GM06990 (cell line): ENCODE measurements around the gene MESP2.

Experiments
- DNase-seq: peaks from one replicate; pipeline ENCODE4 v3.0.0-alpha.2; 2011; ENCODE audit not compliant: insufficient read length; ENCODE audit errors: extremely low read depth
- H3K27me3 ChIP-seq: replicated peaks from 2 replicates; pipeline ENCODE4 v1.6.0; 2011; ENCODE audit warnings: low read length; ENCODE audit not compliant: control insufficient read depth, insufficient read depth
- H3K36me3 ChIP-seq: 2 replicates; pipeline ENCODE4 v1.5.1; 2011; ENCODE audit warnings: low read length; ENCODE audit not compliant: control insufficient read depth, insufficient read depth
- H3K4me3 ChIP-seq: replicated peaks from 2 replicates; pipeline ENCODE4 v1.5.1; 2011; ENCODE audit warnings: low read depth, mild to moderate bottlenecking, control low read depth, low read length
- TF ChIP-seq, protein P1 (sequence below): IDR thresholded peaks from 2 replicates; pipeline ENCODE4 v1.5.1; 2011; ENCODE audit warnings: low read length, control low read depth, mild to moderate bottlenecking, inconsistent platforms; ENCODE audit not compliant: insufficient read depth, poor library complexity, severe bottlenecking

MESP2 gene

GRCh38 chr15:89815769-89816168, 39.6 kb downstream of the MESP2 start:
- Histone ChIP-seq H3K4me3 (no peak overlapping the region), H3K27me3 (no peaks in the 10 kb centered on the region; the same call in 1 of the 2 replicates), H3K36me3 (no peaks in the 10 kb centered on the region)
- DNase-seq: no peak
- TF ChIP-seq, protein P1, sequence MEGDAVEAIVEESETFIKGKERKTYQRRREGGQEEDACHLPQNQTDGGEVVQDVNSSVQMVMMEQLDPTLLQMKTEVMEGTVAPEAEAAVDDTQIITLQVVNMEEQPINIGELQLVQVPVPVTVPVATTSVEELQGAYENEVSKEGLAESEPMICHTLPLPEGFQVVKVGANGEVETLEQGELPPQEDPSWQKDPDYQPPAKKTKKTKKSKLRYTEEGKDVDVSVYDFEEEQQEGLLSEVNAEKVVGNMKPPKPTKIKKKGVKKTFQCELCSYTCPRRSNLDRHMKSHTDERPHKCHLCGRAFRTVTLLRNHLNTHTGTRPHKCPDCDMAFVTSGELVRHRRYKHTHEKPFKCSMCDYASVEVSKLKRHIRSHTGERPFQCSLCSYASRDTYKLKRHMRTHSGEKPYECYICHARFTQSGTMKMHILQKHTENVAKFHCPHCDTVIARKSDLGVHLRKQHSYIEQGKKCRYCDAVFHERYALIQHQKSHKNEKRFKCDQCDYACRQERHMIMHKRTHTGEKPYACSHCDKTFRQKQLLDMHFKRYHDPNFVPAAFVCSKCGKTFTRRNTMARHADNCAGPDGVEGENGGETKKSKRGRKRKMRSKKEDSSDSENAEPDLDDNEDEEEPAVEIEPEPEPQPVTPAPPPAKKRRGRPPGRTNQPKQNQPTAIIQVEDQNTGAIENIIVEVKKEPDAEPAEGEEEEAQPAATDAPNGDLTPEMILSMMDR: no peak

DNA sequence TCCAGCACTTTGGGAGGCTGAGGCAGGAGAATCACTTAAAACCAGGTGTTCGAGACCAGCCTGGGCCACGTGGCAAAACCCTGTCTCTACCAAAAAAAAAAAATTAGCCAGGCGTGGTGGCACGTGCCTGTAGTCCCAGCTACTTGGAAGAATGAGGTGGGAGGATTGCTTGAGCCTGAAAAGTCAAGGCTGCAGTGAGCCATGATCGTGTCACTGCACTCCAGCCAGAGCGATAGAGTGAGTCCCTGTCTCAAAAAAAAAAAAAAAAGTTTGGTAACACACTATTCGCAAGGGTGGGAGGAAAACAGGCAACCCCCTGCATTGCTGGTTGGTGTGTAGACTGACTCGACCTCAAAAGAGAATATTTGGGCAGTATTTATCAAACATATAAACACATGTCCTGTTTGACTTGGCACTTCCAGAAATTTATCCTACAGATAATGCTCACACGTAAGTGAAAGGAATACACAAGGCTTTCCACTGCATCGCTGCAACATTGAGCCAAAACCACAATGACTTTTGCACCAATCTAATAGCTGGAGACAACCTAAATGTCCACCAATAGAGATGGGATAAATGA, 41.7 kb downstream of the MESP2 start:
- DNase-seq: no peak
- TF ChIP-seq, protein P1: no peak
- Histone ChIP-seq H3K4me3 (no peak overlapping the region), H3K36me3 (no peaks in the 10 kb centered on the region), H3K27me3 (no peaks in the 10 kb centered on the region; the same call in 1 of the 2 replicates)

DNA sequence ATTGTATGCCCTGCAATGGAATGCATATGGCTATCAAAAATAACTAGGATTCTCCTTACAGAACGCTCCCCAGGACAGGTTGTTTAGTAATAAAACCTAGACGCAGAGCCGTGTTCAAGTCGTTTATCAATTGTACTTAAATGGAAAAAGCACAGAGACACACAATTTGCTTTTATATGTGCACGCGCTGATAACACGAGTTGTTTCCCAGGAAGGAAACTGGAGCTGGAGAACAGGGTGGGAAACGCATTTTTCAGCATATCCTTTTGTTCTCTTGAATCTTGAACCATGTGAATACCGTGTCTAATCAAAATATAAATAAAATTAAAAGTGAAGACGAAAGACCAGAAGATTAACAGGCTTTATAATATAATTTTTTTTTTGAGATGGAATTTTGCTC, 42.2 kb downstream of the MESP2 start:
- no peaks in the 10 kb centered on the region; the same call in 1 of the 2 replicates for H3K27me3 ChIP-seq
- H3K4me3 ChIP-seq: no peak overlapping the region
- no peaks in the 10 kb centered on the region for H3K36me3 ChIP-seq
- TF ChIP-seq, protein P1: no peak
- DNase-seq: no peak

DNA sequence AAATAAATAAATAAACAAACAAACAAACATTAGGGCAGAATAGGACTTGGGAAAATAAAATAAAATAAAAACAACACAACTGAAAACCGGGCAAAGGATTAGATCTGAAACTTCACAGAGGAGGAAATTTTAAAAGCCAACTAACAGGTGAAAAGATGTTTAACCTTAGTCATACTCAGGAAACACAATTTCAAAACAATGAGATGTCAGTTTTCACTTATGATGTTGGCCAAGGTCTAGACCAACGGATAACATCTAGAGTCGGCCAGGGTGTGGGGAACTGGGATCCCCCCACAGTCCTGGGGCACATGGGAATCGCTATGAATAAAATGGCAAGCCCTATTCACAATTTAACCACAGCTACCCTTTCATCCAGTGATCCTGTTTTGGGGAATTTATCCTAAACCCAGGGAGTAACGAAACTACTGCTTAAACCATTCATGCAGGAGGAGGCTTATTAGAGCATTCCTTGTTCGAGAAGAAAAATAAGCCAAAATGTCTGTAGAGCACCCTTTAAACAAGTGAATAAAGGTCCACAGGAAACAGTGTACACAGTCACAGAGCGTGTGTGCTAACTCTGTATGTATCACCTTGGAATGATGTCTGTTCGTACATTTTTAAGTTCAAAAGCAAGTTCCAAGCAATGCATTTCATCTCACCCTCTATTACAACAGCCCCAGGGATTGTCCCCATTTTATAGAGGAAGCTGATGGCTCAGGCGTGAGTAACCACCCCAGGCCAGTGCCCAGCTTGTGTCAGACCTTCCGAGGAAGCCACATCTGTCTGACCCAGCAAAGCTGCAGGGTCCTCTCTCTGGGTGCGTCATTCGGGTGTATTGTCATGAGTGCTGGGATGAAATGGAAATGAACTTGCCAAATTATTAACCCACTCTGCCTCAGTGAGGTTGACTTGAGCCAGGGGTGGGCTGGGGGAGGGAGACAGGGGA, 44.8 kb downstream of the MESP2 start:
- no peak overlapping the region for H3K4me3 ChIP-seq
- H3K27me3 ChIP-seq: no peaks in the 10 kb centered on the region; the same call in 1 of the 2 replicates
- TF ChIP-seq, protein P1: no peak
- H3K36me3 ChIP-seq: no peaks in the 10 kb centered on the region
- no peak for DNase-seq

DNA sequence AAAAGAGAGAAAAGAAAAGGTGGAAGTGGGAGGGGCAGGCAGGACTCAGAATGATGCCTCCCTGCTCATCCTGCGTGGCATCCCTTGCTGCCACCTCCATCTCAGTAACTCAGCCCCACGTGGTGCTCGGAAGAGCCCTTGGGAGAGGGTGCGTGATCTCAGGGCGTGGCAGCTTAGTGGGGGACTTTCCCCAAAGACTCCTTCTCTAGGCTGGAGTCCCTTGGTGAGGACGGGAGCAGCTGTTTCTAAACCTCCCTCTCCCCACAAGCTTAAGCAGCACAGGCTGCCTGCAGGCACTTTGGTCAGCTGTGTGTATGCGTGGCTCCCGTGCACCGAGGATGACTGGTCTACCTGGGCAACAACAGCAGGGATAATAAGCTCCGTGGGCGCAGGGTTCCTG, 45.9 kb downstream of the MESP2 start:
- H3K4me3 ChIP-seq: no peak overlapping the region; the same call in 1 of the 2 replicates
- no peaks in the 10 kb centered on the region; the same call in 1 of the 2 replicates for H3K27me3 ChIP-seq
- DNase-seq: no peak
- TF ChIP-seq, protein P1: no peak
- H3K36me3 ChIP-seq: no peaks in the 10 kb centered on the region
